Esophagus (tissue), 2 donors: Measurements from ENCODE around the gene DUS1L. TPM values are rescaled to one million over a fixed set of nuclear protein-coding genes. Genes with fewer than 3 reads are reported as not detected.
A peak's percentile ranks its signal among the peaks of the same experiment; 100 is the strongest.

ENCODE experiments used
- H3K27ac ChIP-seq, 2 donors: one replicate each; pipeline ENCODE4 v1.5.1; 2013; ENCODE audit warnings: low read depth in 2 of 2, mild to moderate bottlenecking in 2 of 2, inconsistent platforms in 1 of 2, low read length in 1 of 2, moderate library complexity in 1 of 2
- H3K27me3 ChIP-seq, 2 donors: one replicate each; pipeline ENCODE4 v1.6.1; 2013; ENCODE audit warnings: low read length in 2 of 2, control low read depth in 1 of 2, mild to moderate bottlenecking in 1 of 2; ENCODE audit not compliant: insufficient read depth in 2 of 2, control insufficient read depth in 1 of 2
- H3K36me3 ChIP-seq, 2 donors: one replicate each; pipeline ENCODE4 v1.6.1; 2013; ENCODE audit warnings: low read length in 1 of 2; ENCODE audit not compliant: control insufficient read depth in 2 of 2, insufficient read depth in 2 of 2
- H3K4me1 ChIP-seq, 2 donors: one replicate each; pipeline ENCODE4 v1.6.1; 2013; ENCODE audit warnings: low read length in 1 of 2; ENCODE audit not compliant: control insufficient read depth in 2 of 2, insufficient read depth in 2 of 2
- H3K4me3 ChIP-seq, 2 donors: one replicate each; pipeline ENCODE4 v1.5.1; 2013; ENCODE audit warnings: low read length in 2 of 2, mild to moderate bottlenecking in 2 of 2, low read depth in 1 of 2, moderate library complexity in 1 of 2
- H3K9me3 ChIP-seq, 2 donors: one replicate each; pipeline ENCODE4 v1.6.1; 2013; ENCODE audit warnings: mild to moderate bottlenecking in 2 of 2, low read depth in 1 of 2, low read length in 1 of 2, moderate library complexity in 1 of 2; ENCODE audit not compliant: control insufficient read depth in 2 of 2, insufficient read depth in 1 of 2
- WGBS, 2 donors: extraction: QIAGEN DNeasy Blood & Tissue Kit; methylation state at CpG; one replicate each; pipeline ENCODE4 v1.1.7; 2013; 5-methylcytosine and 5-hydroxymethylcytosine counted together
- polyA plus RNA-seq, 2 donors: library from polyadenylated mRNA; stranded (reverse); fragments of 200-250 nt; gene quantifications; one replicate each; pipeline ENCODE4 v1.2.3, GENCODE V29; 2013
- donor health status: healthy with polysubstance abuse.
- donor health status: Bipolar disorder and iron deficiency.

The DUS1L gene
- polyA plus RNA-seq, 2 donors = 118 to 182 TPM

- Histone ChIP-seq H3K4me3 (no peak overlapping the region), H3K27ac (no peak overlapping the region), H3K4me1 (peaks cover 4 to 24% of the 10 kb centered on the region in 2 donors), H3K9me3 (no peaks in the 10 kb centered on the region), H3K36me3 (peaks cover 0 to 5% of the 10 kb centered on the region in 2 donors), H3K27me3 (no peaks in the 10 kb centered on the region)
- WGBS, 2 donors = 88 to 89% methylated on average over 24 to 28 of the region's 28 CpGs
Measured at GRCh38 chr17:82016061-82016874, 49.3 kb downstream of the DUS1L start.

- no peak overlapping the region for H3K27ac ChIP-seq
- no peak overlapping the region for H3K4me3 ChIP-seq
- 78 to 84% methylated on average over 24 of the region's 24 CpGs for WGBS, 2 donors
- H3K9me3 ChIP-seq = no peaks in the 10 kb centered on the region
- H3K4me1 ChIP-seq = peaks cover 4 to 18% of the 10 kb centered on the region in 2 donors
- H3K36me3 ChIP-seq = peaks cover 0 to 5% of the 10 kb centered on the region in 2 donors
- H3K27me3 ChIP-seq = no peaks in the 10 kb centered on the region
Measured at GRCh38 chr17:82015311-82015971, 50.2 kb downstream of the DUS1L start.

GRCh38 chr17:82014971-82015310, 50.7 kb downstream of the DUS1L start:
- no peak overlapping the region for H3K4me3 ChIP-seq
- no peaks in the 10 kb centered on the region for H3K27me3 ChIP-seq
- H3K27ac ChIP-seq = no peak overlapping the region
- no peaks in the 10 kb centered on the region for H3K9me3 ChIP-seq
- H3K4me1 ChIP-seq = peaks cover 4 to 18% of the 10 kb centered on the region in 2 donors
- H3K36me3 ChIP-seq = peaks cover 0 to 5% of the 10 kb centered on the region in 2 donors
- WGBS, 2 donors = 70 to 79% methylated on average over 12 to 13 of the region's 13 CpGs

GRCh38 chr17:82014432-82014831, 51.2 kb downstream of the DUS1L start:
- Histone ChIP-seq H3K36me3 (peaks cover 0 to 5% of the 10 kb centered on the region in 2 donors), H3K9me3 (no peaks in the 10 kb centered on the region), H3K4me1 (peaks cover 4 to 18% of the 10 kb centered on the region in 2 donors), H3K27ac (no peak overlapping the region), H3K27me3 (no peaks in the 10 kb centered on the region), H3K4me3 (no peak overlapping the region)
- 44 to 60% methylated on average over 22 to 23 of the region's 23 CpGs for WGBS, 2 donors

- H3K4me3 ChIP-seq = no peak overlapping the region
- H3K27me3 ChIP-seq = no peaks in the 10 kb centered on the region
- peaks cover 4 to 18% of the 10 kb centered on the region in 2 donors for H3K4me1 ChIP-seq
- H3K27ac ChIP-seq = no peak overlapping the region
- no peaks in the 10 kb centered on the region for H3K9me3 ChIP-seq
- WGBS, 2 donors = 80 to 85% methylated on average over 14 to 16 of the region's 16 CpGs
- H3K36me3 ChIP-seq = peaks cover 0 to 5% of the 10 kb centered on the region in 2 donors
Measured at GRCh38 chr17:82013772-82014321, 51.8 kb downstream of the DUS1L start.

GRCh38 chr17:82013341-82013740, 52.3 kb downstream of the DUS1L start:
- peaks cover 0 to 7% of the 10 kb centered on the region in 2 donors for H3K36me3 ChIP-seq
- no peak overlapping the region for H3K4me3 ChIP-seq
- no peak overlapping the region for H3K27ac ChIP-seq
- H3K9me3 ChIP-seq = no peaks in the 10 kb centered on the region
- H3K27me3 ChIP-seq = no peaks in the 10 kb centered on the region
- 41 to 53% methylated on average over 22 of the region's 22 CpGs for WGBS, 2 donors
- H3K4me1 ChIP-seq = peaks cover 4 to 18% of the 10 kb centered on the region in 2 donors

- Histone ChIP-seq H3K27ac (peak overlapping the region in 1 of 2 donors; percentile 16), H3K4me1 (peaks cover 4 to 18% of the 10 kb centered on the region in 2 donors), H3K9me3 (no peaks in the 10 kb centered on the region), H3K4me3 (no peak overlapping the region), H3K27me3 (no peaks in the 10 kb centered on the region), H3K36me3 (peaks cover 0 to 7% of the 10 kb centered on the region in 2 donors)
- WGBS, 2 donors = 68 to 69% methylated on average over 15 to 19 of the region's 19 CpGs
Measured at GRCh38 chr17:82012640-82013295, 52.8 kb downstream of the DUS1L start.

- Histone ChIP-seq H3K36me3 (peaks cover 0 to 7% of the 10 kb centered on the region in 2 donors), H3K4me3 (no peak overlapping the region), H3K4me1 (peaks cover 4 to 18% of the 10 kb centered on the region in 2 donors), H3K27me3 (no peaks in the 10 kb centered on the region), H3K9me3 (no peaks in the 10 kb centered on the region), H3K27ac (no peak overlapping the region)
- 76 to 83% methylated on average over 18 to 20 of the region's 20 CpGs for WGBS, 2 donors
Measured at GRCh38 chr17:82012261-82012639, 53.4 kb downstream of the DUS1L start.

GRCh38 chr17:82011617-82012187, 53.9 kb downstream of the DUS1L start:
- WGBS, 2 donors = 90 to 93% methylated on average over 19 of the region's 19 CpGs
- Histone ChIP-seq H3K27ac (no peak overlapping the region), H3K9me3 (no peaks in the 10 kb centered on the region), H3K27me3 (no peaks in the 10 kb centered on the region), H3K4me3 (no peak overlapping the region), H3K36me3 (peaks cover 0 to 7% of the 10 kb centered on the region in 2 donors), H3K4me1 (peaks cover 4 to 18% of the 10 kb centered on the region in 2 donors)
